Measurements from ENCODE around the gene OR11L1.
A peak's percentile ranks its signal among the peaks of the same experiment; 100 is the strongest.

OR11L1 gene

GRCh38 chr1:247841796-247842195 lies at the start of gene OR11L1:
Gene OR11L1 (minus strand): TSS chr1:247841896. CDS start chr1:247841896, 0 bp downstream.
- DNase-seq: no peak

- no peak for DNase-seq
Measured at GRCh38 chr1:247884797-247885413, 43.2 kb upstream of the OR11L1 start.

GRCh38 chr1:247883346-247883745 lies 41.6 kb upstream of the OR11L1 start:
- no peak for DNase-seq

- DNase-seq: no peak
Measured at GRCh38 chr1:247865416-247865815, 23.7 kb upstream of the OR11L1 start.

GRCh38 chr1:247864644-247865043 lies 22.9 kb upstream of the OR11L1 start:
- no peak for DNase-seq

GRCh38 chr1:247862756-247863155 lies 21.1 kb upstream of the OR11L1 start:
- DNase-seq: no peak

GRCh38 chr1:247857985-247858619 lies 16.4 kb upstream of the OR11L1 start:
- DNase-seq: peak; percentile 35

- DNase-seq: peak; percentile 58
Measured at GRCh38 chr1:247857069-247857984, 15.6 kb upstream of the OR11L1 start, which contains the start of gene TRIM58. Gene TRIM58 (plus strand): TSS chr1:247857187. CDS start chr1:247857247, 60 bp downstream.

- DNase-seq: no peak
Measured at GRCh38 chr1:247855911-247856310, 14.2 kb upstream of the OR11L1 start.

GRCh38 chr1:247854899-247855545 lies 13.3 kb upstream of the OR11L1 start:
- no peak for DNase-seq

- DNase-seq: no peak
Measured at GRCh38 chr1:247849616-247850015, 7.9 kb upstream of the OR11L1 start.

- DNase-seq: no peak
Measured at GRCh38 chr1:247848346-247848745, 6.7 kb upstream of the OR11L1 start.

- DNase-seq: no peak
Measured at GRCh38 chr1:247845693-247846017, 4.0 kb upstream of the OR11L1 start.

- no peak for DNase-seq
Measured at GRCh38 chr1:247845011-247845692, 3.5 kb upstream of the OR11L1 start.

GRCh38 chr1:247843411-247843810 lies 1.7 kb upstream of the OR11L1 start:
- DNase-seq: no peak

- DNase-seq: no peak
Measured at GRCh38 chr1:247840818-247841217, 878 bp downstream of the OR11L1 start.

- DNase-seq: no peak
Measured at GRCh38 chr1:247833601-247834000, 8.1 kb downstream of the OR11L1 start.

GRCh38 chr1:247829656-247830055 lies 12.0 kb downstream of the OR11L1 start:
- DNase-seq: no peak

- DNase-seq: no peak
Measured at GRCh38 chr1:247825362-247825761, 16.3 kb downstream of the OR11L1 start.

- no peak for DNase-seq
Measured at GRCh38 chr1:247824023-247824422, 17.7 kb downstream of the OR11L1 start, which contains the start of gene OR14A16. Gene OR14A16 (minus strand): TSS chr1:247824119. CDS start chr1:247815729, 8,390 bp downstream.

GRCh38 chr1:247822060-247822459 lies 19.6 kb downstream of the OR11L1 start:
- no peak for DNase-seq

- no peak for DNase-seq
Measured at GRCh38 chr1:247812637-247813036, 29.1 kb downstream of the OR11L1 start.

- no peak for DNase-seq
Measured at GRCh38 chr1:247797518-247797917, 44.2 kb downstream of the OR11L1 start.
